NCI-H748 (cell line): ENCODE measurements around the gene HIBCH.

ENCODE experiments used
- DNase-seq: peaks from one replicate; lab custom pipeline; 2025; ENCODE audit not compliant: unreplicated experiment; lab: John Stamatoyannopoulos, UW

Gene HIBCH

GRCh38 chr2:190199109-190199508 is 120.5 kb downstream of the HIBCH start:
- DNase-seq: no peak

GRCh38 chr2:190197143-190197720 is 122.4 kb downstream of the HIBCH start:
- no peak for DNase-seq

GRCh38 chr2:190190507-190191162 is 129.0 kb downstream of the HIBCH start:
- DNase-seq: no peak

DNA sequence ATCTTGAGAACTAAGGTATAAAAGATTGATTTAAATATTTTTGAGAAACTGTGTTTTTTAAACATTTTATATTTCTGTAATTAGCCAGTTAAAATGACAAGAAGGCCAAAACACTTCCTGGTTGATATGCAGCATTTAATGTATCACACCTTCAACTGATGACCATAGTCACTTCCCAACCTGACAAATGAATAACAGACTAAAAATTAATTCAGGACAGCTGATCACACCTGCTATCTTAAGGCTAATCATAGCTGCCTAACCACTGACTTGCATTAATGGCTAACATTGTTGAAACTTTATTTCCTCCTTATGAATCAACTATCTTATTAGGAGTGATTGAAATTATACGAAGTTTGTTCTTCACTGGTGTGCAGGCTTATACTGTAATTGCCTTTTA is 131.3 kb downstream of the HIBCH start:
- no peak for DNase-seq

DNA sequence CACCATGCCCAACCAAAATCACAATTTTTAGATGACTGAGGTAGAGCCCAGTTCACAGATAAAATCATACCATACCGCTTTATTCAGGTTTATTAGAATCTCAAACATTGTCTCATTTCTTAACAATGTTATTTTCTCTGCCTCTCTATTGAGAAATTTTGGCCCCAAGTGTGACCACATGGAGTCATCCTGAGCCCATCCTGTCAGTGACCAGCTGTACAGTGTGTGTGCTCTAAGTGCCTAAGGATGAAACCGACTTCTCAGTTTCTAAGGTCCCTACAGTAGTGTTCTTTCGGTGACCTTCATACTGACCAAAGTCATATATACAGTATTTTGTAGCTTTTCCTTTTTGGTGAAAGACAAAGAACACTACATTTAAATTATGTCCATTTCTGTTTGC is 133.4 kb downstream of the HIBCH start:
- no peak for DNase-seq

GRCh38 chr2:190185380-190185779 is 134.2 kb downstream of the HIBCH start:
- no peak for DNase-seq

DNA sequence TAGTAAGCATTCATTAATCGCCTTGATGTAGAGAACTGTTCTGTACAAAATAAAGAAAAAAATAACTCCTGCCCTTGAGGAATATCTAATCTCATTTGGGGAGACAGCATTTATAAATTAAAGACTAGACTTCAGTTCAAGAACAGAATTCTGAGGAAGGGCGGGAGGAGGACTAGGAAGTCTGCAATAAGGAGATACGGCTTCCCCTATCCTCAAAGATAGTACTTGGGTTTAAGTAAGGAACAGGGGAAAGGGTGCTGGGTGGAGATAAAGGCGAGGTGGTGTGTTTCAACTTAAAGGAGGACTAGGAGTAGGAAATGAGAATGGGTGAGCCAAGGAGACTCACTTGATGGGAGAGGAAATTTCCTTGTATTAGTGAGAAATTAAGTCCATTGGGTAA is 135.2 kb downstream of the HIBCH start:
- no peak for DNase-seq

DNA sequence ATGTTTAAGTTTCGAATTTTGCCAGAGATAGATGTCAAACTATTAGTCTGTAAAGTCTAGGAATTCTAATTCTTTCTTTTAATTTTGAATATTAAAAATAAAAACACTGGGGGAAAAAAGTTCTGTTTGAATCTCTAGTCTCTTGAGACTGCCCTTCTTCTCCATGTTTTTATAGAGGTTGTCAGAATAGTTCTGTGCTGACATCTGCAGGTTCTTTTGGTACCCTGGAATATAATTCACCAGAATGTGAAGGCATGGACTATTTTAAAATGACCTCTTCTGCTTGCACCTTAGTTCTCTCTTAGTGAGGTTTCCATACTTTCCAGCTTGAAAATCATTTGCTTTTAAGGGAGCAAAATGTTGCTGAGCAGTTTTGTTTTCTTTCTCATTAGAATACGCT is 136.1 kb downstream of the HIBCH start:
- DNase-seq: no peak

DNA sequence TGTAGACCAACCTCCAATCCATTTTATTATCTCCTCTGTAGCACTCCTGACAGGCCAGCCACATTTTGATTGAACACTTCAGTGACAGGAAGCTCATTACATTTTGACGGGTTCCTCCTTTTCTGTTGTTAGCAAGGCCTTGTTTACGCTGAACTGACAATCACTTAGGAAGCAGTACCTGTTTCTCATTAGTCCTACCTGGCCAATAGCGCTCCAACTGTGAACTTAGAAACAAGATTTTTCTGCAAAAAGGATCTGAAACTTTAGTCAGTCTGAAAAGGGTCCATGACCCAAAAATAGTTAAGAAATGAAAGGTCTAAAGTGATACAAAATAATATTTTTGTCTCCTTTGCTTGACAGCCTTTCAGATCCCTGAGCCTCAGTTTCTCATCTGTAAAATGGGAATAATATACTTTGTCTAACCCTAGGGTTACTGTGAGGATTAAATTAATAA is 137.5 kb downstream of the HIBCH start:
- DNase-seq: peak; percentile 22

DNA sequence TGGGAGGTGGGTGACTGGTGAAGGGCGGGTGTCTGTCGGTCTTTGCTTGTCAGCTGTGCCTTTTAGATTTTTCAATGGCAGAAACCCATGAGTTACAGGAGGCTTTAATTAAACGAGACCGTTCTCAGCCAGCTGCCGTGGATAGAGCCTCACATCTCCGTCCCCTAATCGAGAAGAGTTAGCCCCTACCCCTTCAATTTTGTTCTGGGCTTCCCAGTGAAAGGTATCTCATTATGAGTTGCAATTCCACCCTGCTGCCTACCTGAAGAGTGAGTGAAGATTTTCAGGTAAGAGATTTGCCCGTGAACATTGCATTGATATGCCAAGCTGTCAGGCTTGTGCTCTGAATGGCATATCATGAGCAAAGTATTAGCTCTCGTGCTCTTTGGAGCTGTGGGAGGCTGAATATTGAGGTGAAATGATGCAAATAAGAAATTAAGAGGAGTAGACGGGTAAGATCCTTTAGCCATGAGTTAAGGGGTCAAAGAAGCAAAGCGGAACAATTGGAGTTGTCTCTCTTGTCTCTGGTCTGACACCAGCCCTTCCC is 138.4 kb downstream of the HIBCH start:
- DNase-seq: no peak

DNA sequence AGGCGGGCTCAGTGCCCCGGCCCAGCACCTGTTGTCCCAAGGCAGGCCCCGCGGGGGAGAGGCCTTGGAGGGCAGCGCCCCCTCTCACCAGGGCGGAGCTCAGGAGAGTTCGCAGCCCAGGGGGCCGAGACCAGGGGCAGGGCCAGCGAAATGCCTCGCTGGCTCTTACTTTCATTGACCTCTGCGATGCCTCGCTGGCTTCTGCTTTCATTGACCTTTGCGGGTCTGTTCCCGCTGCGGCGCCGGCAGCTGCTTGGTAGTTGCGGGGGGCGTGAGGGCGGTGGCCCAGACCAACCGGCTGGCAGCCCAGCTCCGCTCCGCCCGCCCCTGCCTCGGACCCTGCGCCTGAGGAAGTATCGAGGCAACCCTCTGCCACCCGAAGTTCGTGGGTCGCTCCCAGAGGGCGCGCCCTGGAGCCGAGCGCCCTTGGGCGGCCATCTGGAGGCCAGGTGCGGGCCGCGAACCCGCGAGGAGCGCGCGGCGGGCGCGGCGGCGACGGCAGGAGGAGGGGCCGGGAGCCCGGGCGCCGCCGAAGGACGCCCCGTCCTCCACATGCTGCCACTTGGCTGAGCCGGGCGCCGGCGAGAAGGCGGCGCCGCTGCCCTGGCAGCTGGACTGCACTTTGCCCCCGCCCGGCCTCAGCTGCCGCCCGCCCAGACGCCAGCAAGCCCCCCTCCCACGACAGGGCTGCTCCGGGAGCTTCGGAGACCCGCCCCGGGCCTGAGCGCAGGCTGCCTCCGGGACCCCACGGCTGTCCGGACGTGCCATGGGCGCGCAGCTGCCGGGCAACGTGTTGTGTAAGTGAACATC is 139.1 kb downstream of the HIBCH start:
- DNase-seq: peak; percentile 78

DNA sequence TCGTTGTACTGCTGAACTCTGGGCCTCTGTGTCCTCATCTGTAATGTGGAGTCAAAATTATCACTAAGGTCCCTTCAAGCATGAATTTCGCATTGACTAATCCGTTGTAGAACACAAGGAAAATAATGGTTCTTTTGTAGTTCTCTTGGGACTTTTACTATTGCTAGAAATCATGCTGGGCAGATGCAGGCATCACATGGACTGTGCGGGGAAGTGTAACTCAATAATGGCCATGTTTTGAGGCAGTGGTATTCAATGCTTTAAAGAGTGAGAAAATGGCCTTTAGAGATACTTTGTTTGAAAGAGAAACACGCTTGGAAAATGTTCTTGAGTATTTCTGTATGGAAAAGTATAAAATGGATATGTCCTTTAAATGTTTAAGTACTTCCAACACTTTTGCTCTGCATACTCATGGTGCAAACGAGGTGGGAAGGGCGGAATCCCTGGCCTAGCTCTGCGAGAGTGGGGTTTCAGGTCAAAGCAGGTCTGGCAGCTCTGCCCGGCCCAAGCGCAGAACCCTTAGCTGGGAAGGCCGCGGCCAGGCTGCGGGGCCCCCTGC is 139.8 kb downstream of the HIBCH start:
- DNase-seq: no peak

- DNase-seq: no peak
These were observed 141.4 kb downstream of the HIBCH start for GRCh38 chr2:190178066-190178722.

DNA sequence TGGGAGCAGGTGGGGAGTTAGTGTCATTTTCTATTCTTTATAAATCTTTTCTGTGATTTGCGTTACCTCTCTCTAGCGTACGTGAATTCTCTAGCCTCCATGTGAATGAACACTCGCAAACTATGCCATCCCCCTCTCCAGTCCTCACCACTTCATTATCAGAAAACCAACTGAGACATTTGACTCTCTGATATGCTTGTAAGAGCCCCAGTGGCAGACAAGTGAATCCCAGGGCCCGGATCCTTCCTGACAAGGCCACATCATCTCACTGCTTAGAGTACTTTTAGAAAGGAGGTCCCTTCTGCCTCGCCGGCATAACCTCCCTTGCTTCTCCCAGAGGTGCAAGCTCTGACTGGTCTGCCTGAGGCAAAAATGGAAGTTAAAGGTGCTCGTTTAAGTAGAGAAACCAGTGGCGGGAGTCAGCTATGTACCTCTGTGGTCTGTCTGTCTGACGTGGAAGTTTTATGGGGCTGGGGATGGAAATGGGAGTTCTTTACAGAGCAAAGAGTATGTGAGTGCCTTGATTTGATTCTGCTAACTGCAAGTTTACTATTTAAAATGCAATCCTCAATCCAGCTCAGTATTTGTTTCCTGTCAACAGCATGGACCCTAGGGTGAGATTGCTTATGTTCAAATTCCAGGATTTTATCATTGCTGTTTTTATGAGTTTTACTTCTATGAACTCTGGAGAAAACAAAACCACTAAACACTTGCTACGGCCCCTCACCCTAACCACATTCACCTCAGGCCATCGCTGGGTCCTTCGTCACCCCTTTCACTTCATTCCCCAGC is 142.2 kb downstream of the HIBCH start:
- DNase-seq: no peak

DNA sequence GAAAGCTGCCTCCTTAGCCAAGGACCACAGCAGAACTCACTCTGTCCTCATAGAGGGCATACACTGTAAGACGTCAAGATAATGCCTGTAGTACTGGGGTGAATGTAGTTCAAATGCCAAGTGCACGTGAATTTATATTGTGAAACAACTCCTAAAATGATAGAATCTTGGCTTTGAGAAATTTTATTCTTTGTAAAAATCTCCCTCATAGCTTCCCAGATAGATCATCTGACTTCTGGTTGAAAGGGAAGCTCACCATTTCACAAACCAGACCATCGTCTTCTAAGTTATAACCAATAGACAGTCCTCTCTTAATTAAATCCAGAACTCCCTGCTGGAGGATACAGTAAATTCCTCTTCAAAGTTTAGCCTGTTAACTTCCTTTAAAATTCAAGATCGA is 146.2 kb downstream of the HIBCH start:
- no peak for DNase-seq

DNA sequence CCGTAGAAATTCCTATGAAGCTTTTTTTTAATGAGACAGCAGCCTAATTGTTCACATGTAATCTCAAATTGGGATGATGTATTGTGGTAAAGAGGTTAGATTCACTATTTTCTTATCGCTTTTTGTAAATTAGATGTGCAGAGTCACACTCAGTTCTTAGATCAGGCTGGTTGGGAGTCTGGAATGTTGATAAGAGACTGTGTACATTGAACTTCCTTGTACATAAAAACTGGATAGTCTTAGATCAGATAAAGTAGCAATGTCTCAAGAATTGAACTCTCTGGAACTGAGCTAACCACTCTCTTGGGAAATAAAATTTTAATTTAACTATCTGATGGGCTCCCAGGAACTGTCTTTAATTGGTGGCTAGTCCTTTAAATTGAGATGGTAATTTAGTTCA is 149.0 kb downstream of the HIBCH start:
- DNase-seq: no peak

- DNase-seq: no peak
These were observed 150.2 kb downstream of the HIBCH start for GRCh38 chr2:190169221-190170072.

DNA sequence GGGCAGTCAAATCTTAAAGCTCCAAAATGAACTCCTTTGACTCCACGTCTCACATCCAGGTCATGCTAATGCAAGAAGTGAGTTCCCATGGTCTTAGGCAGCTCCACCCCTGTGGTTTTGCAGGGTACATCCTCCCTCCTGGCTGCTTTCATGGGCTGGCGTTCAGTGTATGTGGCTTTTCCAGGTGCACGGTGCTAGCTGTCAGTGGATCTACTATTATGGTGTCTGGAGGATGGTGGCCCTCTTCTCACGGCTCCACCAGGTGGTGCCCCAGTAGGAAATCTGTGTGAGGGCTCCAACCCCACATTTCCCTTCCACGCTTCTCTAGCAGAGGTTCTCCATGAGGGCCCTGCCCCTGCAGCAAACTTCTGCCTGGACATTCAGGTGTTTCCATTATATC is 151.9 kb downstream of the HIBCH start:
- no peak for DNase-seq

DNA sequence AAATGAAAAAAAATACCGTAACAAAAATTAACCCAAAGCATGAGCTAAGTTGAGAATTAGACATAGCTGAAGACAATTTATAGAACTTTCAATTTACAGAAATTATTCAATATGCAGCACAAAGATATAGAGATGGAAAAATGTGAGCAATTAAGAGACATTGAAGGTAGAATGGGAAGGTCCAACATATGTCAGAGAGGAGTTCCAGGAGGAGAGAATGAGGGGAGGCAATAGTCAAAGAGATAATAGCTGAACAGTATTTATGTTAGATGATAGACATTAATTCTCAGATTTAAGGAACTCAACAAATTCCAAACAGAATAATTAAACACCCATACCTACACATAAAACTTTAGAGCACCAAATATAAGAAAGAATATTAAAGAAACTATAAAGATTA is 154.1 kb downstream of the HIBCH start:
- no peak for DNase-seq
